HG02938 (cell line): ENCODE measurements around the gene OPRL1.

Experiments used
- ATAC-seq: cut with Tn5 transposase; IDR thresholded peaks from one replicate; pipeline ENCODE4 v1.9.1; 2021; ENCODE audit warnings: mild to moderate bottlenecking, moderate library complexity; ENCODE audit not compliant: unreplicated experiment

Gene OPRL1

GRCh38 chr20:64070244-64070993 lies 9.5 kb upstream of the OPRL1 start:
- ATAC-seq, result no peak

- no peak for ATAC-seq
Measured at GRCh38 chr20:64071341-64072332, 8.2 kb upstream of the OPRL1 start.

DNA sequence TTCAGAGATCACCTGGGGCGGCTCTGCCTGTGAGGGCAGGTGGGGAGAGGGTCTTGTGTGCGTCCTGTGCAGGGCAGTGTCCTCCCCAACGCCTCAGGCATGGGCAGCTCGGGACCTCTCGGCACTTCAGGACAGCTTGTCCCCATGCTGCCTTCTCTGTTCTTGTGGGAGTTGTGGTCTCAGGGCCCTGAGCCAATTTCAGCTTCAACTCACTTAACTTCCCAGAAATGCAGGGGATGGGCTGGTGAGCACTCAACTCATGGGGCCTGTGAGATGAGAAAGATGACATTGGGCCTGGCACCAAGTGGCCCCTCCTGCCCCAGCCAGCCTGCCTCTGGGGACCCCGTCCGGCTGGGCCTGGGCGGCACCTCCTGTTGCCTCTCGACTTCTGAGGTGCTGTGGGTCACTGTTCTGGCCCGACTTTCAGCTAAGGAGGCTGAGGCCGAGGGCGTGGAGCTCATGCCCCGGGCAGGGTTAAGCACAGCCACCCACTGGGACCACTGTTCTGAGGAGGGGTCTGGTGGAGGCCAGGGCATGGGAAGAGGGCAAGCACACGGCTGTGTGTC lies 7.3 kb upstream of the OPRL1 start:
- no peak for ATAC-seq

- no peak for ATAC-seq
Measured at GRCh38 chr20:64073476-64074183, 6.3 kb upstream of the OPRL1 start.

GRCh38 chr20:64074184-64074789 lies 5.6 kb upstream of the OPRL1 start:
- no peak for ATAC-seq

- no peak for ATAC-seq
Measured at GRCh38 chr20:64074963-64075362, 4.9 kb upstream of the OPRL1 start.

DNA sequence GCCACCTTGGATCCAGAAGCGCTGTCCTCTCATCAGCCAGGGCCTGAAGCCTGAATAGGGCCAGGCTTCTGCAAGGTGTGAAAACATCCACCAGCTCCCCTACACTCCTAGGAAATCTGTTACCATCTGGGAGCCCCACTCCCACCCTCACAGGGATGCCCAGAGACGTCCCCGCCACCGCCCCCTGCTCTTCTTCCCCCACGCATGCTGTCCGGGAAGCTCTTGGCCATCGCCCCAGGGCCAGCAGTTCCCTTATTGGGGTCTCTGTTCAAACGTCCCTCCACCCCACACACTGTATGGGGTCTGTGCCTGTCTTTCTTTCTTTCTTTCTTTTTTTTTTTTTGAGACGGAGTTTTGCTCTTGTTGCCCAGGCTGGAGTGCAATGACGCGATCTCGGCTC lies 4.3 kb upstream of the OPRL1 start:
- ATAC-seq, result no peak

DNA sequence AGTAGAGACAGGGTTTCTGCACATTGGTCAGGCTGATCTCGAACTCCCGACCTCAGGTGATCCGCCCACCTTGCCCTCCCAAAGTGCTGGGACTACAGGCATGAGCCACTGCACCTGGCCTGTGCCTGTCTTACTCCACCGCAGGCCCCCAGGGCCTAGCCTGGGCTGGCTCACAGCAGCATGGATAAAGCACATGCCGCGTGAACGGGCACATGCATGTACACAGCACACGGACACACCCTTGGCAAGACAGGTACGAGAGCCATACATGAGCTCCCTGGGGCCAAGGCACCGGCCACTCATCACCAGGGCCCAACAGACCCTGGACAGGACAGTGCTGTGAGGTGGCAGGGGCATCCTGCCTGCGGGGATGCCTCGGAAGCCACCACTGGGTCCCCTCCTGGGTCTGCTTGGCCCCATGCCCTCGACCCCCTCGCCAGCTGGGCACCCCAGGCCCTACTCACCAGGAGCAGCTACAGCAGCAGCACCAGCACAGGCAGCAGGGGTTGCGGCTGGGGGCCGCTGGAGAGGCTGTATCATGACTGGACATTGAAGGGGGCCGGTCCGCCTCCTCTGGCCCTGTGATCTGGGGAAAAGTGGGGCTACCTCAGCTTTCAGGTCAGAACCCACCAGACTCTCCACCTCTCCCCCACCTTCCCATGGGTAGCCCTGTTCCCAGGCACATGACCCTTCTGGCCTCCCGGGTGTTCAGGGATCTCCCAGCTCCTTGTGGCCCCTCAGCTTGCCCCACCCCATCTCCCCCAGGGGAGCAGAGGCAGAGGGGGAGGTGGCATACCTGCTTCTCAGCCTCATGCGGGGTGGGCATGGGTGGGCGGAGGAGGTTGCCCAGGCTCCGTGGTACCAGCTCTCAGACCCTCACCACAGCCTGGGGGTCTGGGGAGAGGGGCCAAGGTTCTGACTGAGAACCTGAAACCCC lies 3.6 kb upstream of the OPRL1 start:
- no peak for ATAC-seq

DNA sequence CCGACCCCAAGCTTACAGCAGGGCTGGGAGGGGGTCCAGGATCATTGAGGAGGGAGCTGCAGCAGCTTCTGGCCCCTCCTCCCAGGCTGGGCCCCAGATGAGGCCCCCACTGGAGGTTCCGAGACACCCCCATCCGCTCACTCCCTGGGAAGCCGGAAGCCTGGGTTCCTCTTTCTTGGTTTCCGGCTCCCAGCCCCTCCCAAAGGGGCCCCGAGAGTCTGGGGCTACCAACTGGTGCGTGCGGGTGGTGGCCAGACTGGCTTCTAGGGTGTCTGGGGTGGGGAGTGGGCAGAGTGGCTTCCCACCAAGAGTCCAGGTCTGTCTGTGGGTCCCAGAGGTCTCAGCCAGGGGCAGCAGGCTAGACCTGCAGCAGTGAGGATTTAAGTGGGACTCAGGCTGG lies 2.8 kb upstream of the OPRL1 start:
- ATAC-seq, result no peak

- ATAC-seq, result no peak
Measured at GRCh38 chr20:64077541-64077875, 2.4 kb upstream of the OPRL1 start.

DNA sequence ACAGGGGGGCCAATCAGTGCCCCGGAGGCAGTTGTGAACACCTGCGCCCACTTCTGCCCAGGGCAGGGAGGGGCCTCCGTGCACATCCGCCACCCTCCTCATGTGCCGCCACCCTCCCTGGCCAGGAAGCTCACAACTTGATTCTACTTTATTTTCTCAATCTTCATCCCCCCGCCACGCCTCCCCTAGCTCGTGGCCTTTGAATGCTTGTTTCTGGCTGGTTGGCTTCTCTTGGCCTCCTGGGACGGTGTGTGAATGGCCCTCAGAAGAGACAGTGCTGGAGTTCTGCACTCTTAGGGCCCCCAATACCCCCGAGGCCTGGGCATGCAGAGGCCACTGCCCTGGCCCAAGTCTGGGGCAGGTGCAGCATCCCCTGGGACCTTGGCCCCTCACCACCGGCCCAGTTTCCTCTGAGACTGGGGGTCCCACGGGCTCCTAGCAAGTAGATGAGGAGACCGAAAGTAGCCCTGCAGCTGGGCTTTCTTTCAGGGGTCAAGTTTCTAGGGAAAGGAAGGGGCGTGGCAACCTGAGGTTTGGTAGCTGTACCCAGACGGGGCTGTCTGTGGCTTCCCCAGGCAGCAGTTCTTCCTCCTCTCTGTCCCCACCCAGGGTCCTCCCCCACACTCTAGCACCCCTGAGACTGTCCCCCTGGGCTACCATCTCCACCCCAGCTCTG lies 1.9 kb upstream of the OPRL1 start:
- ATAC-seq, result no peak

DNA sequence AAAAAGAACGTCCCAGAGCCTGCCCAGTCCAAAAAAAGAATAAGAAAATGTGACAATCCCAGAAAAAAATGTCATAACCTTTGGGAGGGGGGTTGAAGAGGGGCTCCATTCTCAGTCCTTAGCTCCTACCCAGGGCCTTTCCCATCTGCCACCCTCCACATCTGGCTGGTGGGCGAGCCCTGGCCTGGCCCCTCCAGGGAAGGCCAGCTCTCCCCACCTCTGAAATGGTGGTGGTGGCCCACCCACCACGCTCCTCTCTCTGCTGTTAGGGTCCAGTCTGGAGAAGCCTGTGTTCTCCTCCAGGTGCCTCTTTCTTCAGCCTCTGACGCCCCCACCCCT lies 979 bp upstream of the OPRL1 start:
- no peak for ATAC-seq

DNA sequence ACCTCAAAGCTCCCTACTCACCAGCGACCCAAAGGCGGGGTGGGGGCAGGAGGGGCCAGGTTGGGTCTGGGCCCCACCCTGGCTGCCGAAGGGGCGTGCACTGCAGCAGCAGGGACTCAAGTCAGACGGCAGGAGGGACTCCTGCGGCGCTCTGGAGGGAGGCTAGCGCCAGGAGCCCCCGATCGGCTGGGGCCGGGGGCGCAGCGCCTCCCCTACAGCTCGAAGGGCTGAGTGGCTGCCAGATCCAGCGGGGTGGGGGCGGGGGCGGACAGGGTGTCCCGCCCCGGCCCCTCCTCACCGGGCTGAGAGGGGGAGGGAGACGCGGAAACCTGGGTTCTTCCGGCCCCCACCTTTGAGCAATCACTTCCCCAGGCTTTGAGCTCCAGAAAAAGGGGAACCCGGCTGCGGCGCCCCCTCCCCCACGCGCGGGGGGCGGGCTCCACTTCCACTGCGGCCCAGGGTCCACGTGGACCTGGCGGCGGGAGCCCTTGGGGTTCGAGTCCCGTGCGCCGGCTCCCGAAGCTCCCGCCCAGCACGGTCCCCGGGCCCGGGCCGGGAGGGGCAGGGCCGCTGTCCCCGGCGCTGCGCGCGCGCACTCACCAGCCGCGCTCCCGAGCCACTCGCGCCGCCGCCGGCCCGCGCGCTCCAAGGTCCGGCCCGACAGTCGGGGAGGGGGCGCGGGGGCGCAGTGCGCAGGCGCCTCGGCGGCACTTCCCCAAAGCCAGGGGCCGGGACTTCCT lies 439 bp upstream of the OPRL1 start, which contains the start of gene RGS19:
TSS of gene RGS19 (minus strand) at position 246 of the 740 bp plus-strand sequence. CDS start 2,632 bp downstream, outside the sequence.
- no peak for ATAC-seq

DNA sequence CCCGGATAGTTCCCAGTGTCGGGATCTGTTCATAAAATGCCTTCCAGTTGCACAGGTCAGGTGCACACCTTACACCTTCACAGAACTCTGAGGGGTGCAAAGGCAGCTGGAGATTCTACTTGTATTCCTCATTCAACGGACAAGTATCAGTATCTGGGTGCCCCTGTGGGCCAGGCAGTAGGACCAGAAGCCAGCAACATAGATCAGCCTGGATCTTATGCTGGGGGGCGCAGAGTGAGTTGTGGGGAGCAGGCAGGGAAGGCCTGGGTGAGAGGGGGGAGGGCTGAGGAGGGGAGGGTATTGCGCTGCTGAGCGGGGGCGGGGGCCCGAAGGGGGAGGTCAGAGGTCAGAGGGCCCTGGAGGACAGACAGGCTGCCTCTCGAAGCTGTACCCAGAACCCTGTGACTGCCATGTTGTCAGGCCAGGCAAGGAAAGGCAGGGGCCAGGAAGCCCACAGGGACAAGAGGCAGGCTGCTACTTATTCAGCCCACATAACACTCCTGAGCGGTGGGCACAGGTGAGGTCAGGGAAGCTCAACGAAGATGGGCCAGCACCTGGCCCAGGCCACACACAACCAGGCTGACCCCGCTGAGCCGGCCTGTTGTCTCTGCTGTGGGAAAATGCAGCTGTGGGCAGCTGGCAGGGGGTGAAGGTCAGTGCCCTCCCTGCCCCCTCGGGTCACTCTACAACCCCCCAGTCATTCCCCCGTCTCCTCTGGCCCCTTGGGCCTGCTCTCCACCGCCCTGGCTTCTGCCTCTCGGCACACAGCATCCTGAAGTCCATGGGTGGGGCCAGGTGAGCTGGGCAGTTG lies 1.1 kb downstream of the OPRL1 start:
- no peak for ATAC-seq

GRCh38 chr20:64081624-64081964 lies 1.7 kb downstream of the OPRL1 start:
- no peak for ATAC-seq

GRCh38 chr20:64082126-64082731 lies 2.3 kb downstream of the OPRL1 start:
- no peak for ATAC-seq

- ATAC-seq, result no peak
Measured at GRCh38 chr20:64082820-64083377, 3.0 kb downstream of the OPRL1 start.
